ENCODE measurements around the gene CDC34. TPM values are rescaled to one million over a fixed set of nuclear protein-coding genes. Genes with fewer than 3 reads are reported as not detected.

CDC34 gene
- total RNA-seq, 1 donor from 2014 or later = 169 TPM

- Histone ChIP-seq H3K27me3 (ENCODE audit: control insufficient read depth, insufficient read depth, low read length) (no peaks in the 10 kb centered on the region), H3K36me3 (ENCODE audit: control insufficient read depth, insufficient read depth, low read length) (no peaks in the 10 kb centered on the region), H3K4me3 (ENCODE audit: low read depth, low read length) (no peak overlapping the region)
- TF ChIP-seq, protein P1, sequence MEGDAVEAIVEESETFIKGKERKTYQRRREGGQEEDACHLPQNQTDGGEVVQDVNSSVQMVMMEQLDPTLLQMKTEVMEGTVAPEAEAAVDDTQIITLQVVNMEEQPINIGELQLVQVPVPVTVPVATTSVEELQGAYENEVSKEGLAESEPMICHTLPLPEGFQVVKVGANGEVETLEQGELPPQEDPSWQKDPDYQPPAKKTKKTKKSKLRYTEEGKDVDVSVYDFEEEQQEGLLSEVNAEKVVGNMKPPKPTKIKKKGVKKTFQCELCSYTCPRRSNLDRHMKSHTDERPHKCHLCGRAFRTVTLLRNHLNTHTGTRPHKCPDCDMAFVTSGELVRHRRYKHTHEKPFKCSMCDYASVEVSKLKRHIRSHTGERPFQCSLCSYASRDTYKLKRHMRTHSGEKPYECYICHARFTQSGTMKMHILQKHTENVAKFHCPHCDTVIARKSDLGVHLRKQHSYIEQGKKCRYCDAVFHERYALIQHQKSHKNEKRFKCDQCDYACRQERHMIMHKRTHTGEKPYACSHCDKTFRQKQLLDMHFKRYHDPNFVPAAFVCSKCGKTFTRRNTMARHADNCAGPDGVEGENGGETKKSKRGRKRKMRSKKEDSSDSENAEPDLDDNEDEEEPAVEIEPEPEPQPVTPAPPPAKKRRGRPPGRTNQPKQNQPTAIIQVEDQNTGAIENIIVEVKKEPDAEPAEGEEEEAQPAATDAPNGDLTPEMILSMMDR (IDR thresholded peaks at IDR 0.05; ENCODE audit: insufficient read depth, low read length, severe bottlenecking) = no peak
- DNase-seq (ENCODE audit: low read depth) (no peak), FAIRE-seq (no peak)
Measured at GRCh38 chr19:517721-518597, 13.6 kb upstream of the CDC34 start.

GRCh38 chr19:518598-519231, 12.8 kb upstream of the CDC34 start:
- FAIRE-seq (no peak), DNase-seq (ENCODE audit: low read depth) (no peak)
- H3K36me3 ChIP-seq (ENCODE audit: control insufficient read depth, insufficient read depth, low read length) = no peaks in the 10 kb centered on the region
- H3K27me3 ChIP-seq (ENCODE audit: control insufficient read depth, insufficient read depth, low read length) = no peaks in the 10 kb centered on the region
- TF ChIP-seq, protein P1 (IDR thresholded peaks at IDR 0.05; ENCODE audit: insufficient read depth, low read length, severe bottlenecking) = peak; percentile 21
- no peak overlapping the region for H3K4me3 ChIP-seq (ENCODE audit: low read depth, low read length)

DNA sequence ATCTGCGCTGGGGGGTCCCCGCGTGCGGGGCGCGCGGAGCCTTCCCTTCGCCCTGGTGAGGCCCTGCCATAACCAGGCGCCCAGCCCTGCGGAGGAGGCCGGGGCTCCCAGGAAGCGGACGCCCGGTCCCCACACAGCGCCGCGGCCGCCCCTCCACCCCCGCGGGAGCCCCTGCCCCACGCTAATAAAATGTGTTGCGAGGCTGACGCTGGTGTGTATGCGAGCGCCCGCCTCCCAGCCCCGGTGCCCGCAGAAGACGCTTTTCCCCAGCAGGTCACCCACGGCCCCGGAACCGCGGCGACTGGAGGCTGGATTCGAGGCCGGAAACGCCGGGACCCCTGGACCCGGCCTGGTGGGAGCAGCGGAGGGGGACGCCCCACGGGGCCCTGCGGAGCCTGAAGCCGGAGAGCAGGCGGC, 12.1 kb upstream of the CDC34 start:
- DNase-seq (ENCODE audit: low read depth) (no peak), FAIRE-seq (no peak)
- H3K27me3 ChIP-seq (ENCODE audit: control insufficient read depth, insufficient read depth, low read length) = no peaks in the 10 kb centered on the region
- TF ChIP-seq, protein P1 (IDR thresholded peaks at IDR 0.05; ENCODE audit: insufficient read depth, low read length, severe bottlenecking) = no peak
- no peak overlapping the region for H3K4me3 ChIP-seq (ENCODE audit: low read depth, low read length)
- no peaks in the 10 kb centered on the region for H3K36me3 ChIP-seq (ENCODE audit: control insufficient read depth, insufficient read depth, low read length)

- FAIRE-seq (no peak), DNase-seq (ENCODE audit: low read depth) (no peak)
- TF ChIP-seq, protein P1 (IDR thresholded peaks at IDR 0.05; ENCODE audit: insufficient read depth, low read length, severe bottlenecking) = no peak
Measured at GRCh38 chr19:522726-523125, 8.8 kb upstream of the CDC34 start.

DNA sequence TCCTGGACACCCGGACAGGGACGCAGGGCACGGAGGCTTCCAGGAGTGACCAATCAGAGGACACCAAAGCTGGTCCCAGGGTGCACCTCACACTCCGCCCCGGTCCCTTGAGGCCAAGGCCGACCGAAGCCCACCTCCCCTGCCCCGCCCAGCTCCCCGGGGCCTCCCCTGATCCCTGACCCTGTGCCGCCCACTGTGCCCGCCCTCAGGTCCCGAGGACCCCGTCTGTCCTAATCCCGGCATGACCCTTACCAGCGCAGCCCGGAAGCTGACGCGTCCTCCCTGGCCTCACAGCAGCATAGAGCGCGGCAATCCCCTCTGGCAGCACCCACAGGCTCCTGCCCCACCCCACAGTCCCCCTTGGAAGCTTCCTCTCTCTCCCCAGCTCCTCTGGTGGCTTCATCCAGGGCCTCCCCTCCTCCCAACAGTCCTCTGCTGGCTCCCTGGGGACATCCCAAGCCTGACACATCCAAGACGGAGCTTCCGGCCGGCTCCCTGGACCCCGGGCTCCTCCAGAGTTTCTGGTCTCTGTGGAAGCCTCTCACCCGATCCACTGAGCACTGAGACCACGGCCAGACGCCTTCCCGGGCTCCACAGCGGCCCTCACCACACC, 7.4 kb upstream of the CDC34 start:
- Histone ChIP-seq H3K36me3 (ENCODE audit: control insufficient read depth, insufficient read depth, low read length) (no peaks in the 10 kb centered on the region), H3K27me3 (ENCODE audit: control insufficient read depth, insufficient read depth, low read length) (peaks cover 2% of the 10 kb centered on the region), H3K4me3 (ENCODE audit: low read depth, low read length) (no peak overlapping the region)
- TF ChIP-seq, protein P1 (IDR thresholded peaks at IDR 0.05; ENCODE audit: insufficient read depth, low read length, severe bottlenecking) = no peak
- FAIRE-seq = no peak
- no peak for DNase-seq (ENCODE audit: low read depth)

More at GRCh38 chr19:522726-523125, 8.8 kb upstream of the CDC34 start:
- Histone ChIP-seq H3K36me3 (ENCODE audit: control insufficient read depth, insufficient read depth, low read length) (no peaks in the 10 kb centered on the region), H3K4me3 (ENCODE audit: low read depth, low read length) (no peak overlapping the region), H3K27me3 (ENCODE audit: control insufficient read depth, insufficient read depth, low read length) (peaks cover 2% of the 10 kb centered on the region)

Measured in bronchial epithelial cell (primary cell).